HG02623 (cell line): Measurements from ENCODE around the gene MUC13.

ENCODE experiments used
- ATAC-seq: cut with Tn5 transposase; IDR thresholded peaks from one replicate; pipeline ENCODE4 v1.9.1; 2021; ENCODE audit warnings: moderate library complexity; ENCODE audit not compliant: unreplicated experiment

MUC13 gene

GRCh38 chr3:124950026-124950425, 15.5 kb upstream of the MUC13 start:
- no peak for ATAC-seq

- ATAC-seq = no peak
Measured at GRCh38 chr3:124942613-124943012, 8.1 kb upstream of the MUC13 start.

- ATAC-seq = no peak
Measured at GRCh38 chr3:124941771-124942170, 7.2 kb upstream of the MUC13 start.

- ATAC-seq = no peak
Measured at GRCh38 chr3:124939661-124940060, 5.1 kb upstream of the MUC13 start.

GRCh38 chr3:124938896-124939295, 4.3 kb upstream of the MUC13 start:
- no peak for ATAC-seq

- ATAC-seq = no peak
Measured at GRCh38 chr3:124937049-124937448, 2.5 kb upstream of the MUC13 start.

- no peak for ATAC-seq
Measured at GRCh38 chr3:124935794-124936542, 1.4 kb upstream of the MUC13 start.

- ATAC-seq = no peak
Measured at GRCh38 chr3:124935264-124935663, 713 bp upstream of the MUC13 start.

- ATAC-seq = no peak
Measured at GRCh38 chr3:124928333-124929202, 6.0 kb downstream of the MUC13 start.

GRCh38 chr3:124927574-124928045, 6.9 kb downstream of the MUC13 start:
- no peak for ATAC-seq

GRCh38 chr3:124926426-124927101, 8.0 kb downstream of the MUC13 start:
- no peak for ATAC-seq

- no peak for ATAC-seq
Measured at GRCh38 chr3:124924741-124925140, 9.8 kb downstream of the MUC13 start.

GRCh38 chr3:124923833-124924232, 10.7 kb downstream of the MUC13 start:
- ATAC-seq = no peak

- no peak for ATAC-seq
Measured at GRCh38 chr3:124920718-124921117, 13.8 kb downstream of the MUC13 start.

GRCh38 chr3:124919756-124920155, 14.8 kb downstream of the MUC13 start:
- ATAC-seq = no peak

GRCh38 chr3:124918524-124918923, 16.0 kb downstream of the MUC13 start:
- no peak for ATAC-seq

- ATAC-seq = no peak
Measured at GRCh38 chr3:124916837-124917409, 17.6 kb downstream of the MUC13 start.

- ATAC-seq = no peak
Measured at GRCh38 chr3:124915254-124915653, 19.3 kb downstream of the MUC13 start.

GRCh38 chr3:124907957-124908356, 26.6 kb downstream of the MUC13 start:
- ATAC-seq = no peak

GRCh38 chr3:124904835-124905492, 29.6 kb downstream of the MUC13 start:
- no peak for ATAC-seq
